ENCODE data around the gene ATP6V1B1.

DNA sequence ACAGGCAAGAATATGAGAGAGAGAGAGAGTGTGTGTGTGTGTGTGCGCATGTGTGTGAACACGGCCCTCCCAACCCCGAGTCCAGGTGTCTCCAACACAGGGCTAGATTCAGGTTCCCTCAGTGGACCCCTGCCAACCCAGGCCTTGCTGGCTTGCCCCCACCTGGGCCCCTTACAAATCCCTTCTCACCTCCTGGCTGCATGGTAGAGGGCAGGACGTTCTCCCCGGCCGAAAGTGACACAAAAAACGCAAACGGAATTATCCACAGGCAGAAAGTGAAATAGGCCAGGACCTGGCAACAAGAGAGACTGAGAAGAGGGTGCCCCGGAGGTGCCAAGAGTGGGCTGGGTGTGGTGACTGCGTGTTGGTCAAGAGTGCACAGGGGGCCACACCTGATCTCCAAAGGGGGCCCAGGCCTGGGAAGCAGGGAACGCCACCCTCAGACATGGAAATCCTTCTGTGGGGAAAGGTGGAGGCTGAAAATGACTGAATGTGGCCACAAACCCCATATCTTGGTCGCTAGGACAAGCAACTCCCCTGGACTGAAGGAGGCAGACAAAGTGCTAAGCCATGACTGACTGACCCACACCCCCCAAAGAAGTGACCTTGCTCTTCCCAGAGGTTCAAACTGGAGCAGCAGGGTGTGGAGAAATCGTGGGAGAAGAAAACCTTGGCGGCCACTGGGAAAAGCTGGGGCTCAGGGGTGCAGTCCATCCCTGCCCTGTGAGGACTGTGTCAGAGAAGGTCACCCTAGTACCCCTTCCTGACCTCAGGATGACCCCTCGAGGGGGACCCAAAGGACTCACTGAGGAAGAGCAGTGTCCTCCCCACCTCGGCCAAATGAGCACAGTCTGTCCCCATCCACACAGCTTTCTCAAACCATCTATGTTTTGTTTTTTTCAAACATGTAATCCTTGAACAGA, 53.3 kb downstream of the ATP6V1B1 start:
- TF ChIP-seq, protein P1, sequence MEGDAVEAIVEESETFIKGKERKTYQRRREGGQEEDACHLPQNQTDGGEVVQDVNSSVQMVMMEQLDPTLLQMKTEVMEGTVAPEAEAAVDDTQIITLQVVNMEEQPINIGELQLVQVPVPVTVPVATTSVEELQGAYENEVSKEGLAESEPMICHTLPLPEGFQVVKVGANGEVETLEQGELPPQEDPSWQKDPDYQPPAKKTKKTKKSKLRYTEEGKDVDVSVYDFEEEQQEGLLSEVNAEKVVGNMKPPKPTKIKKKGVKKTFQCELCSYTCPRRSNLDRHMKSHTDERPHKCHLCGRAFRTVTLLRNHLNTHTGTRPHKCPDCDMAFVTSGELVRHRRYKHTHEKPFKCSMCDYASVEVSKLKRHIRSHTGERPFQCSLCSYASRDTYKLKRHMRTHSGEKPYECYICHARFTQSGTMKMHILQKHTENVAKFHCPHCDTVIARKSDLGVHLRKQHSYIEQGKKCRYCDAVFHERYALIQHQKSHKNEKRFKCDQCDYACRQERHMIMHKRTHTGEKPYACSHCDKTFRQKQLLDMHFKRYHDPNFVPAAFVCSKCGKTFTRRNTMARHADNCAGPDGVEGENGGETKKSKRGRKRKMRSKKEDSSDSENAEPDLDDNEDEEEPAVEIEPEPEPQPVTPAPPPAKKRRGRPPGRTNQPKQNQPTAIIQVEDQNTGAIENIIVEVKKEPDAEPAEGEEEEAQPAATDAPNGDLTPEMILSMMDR (IDR thresholded peaks at IDR 0.05 in 2 of 3, conservative IDR thresholded peaks at IDR 0.05 in 1 of 3; ENCODE audit: control insufficient read depth in 2 of 3, extremely low read depth in 1 of 3, insufficient read depth in 1 of 3, low read depth in 3 of 3, low read length in 3 of 3) = no peak
- TF ChIP-seq NR2C1 (IDR thresholded peaks at IDR 0.05) (no peak), POLR2AphosphoS5 (IDR thresholded peaks at IDR 0.05; ENCODE audit: low read length) (no peak)
- TF ChIP-seq, protein P2, sequence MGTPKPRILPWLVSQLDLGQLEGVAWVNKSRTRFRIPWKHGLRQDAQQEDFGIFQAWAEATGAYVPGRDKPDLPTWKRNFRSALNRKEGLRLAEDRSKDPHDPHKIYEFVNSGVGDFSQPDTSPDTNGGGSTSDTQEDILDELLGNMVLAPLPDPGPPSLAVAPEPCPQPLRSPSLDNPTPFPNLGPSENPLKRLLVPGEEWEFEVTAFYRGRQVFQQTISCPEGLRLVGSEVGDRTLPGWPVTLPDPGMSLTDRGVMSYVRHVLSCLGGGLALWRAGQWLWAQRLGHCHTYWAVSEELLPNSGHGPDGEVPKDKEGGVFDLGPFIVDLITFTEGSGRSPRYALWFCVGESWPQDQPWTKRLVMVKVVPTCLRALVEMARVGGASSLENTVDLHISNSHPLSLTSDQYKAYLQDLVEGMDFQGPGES (IDR thresholded peaks at IDR 0.05) = no peak
- TF ChIP-seq, protein P3, sequence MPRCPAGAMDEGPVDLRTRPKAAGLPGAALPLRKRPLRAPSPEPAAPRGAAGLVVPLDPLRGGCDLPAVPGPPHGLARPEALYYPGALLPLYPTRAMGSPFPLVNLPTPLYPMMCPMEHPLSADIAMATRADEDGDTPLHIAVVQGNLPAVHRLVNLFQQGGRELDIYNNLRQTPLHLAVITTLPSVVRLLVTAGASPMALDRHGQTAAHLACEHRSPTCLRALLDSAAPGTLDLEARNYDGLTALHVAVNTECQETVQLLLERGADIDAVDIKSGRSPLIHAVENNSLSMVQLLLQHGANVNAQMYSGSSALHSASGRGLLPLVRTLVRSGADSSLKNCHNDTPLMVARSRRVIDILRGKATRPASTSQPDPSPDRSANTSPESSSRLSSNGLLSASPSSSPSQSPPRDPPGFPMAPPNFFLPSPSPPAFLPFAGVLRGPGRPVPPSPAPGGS (IDR thresholded peaks at IDR 0.05; ENCODE audit: borderline replicate concordance, insufficient read depth, low read depth, low read length, poor library complexity, severe bottlenecking) = no peak

All from GM12878 (cell line).